Peyer's patch (tissue), 4 donors: Measurements from ENCODE around the gene ZKSCAN5. TPM values are rescaled to one million over a fixed set of nuclear protein-coding genes. Genes with fewer than 3 reads are reported as not detected.

Experiments
- DNase-seq, 3 donors: peaks; one replicate each; pipeline ENCODE4 v3.0.0-alpha.2; 2017 to 2019
- H3K27ac ChIP-seq, 4 donors: fragments of 200-600 bp; sonication (generic); one replicate each; pipeline ENCODE4 v1.5.1; 2016 to 2019
- H3K27me3 ChIP-seq, 2 donors: fragments of 200-600 bp; sonication (generic); one replicate each; pipeline ENCODE4 v1.5.1; 2019
- H3K36me3 ChIP-seq, 3 donors: fragments of 200-600 bp; sonication (generic); one replicate each; pipeline ENCODE4 v1.5.1; 2016 to 2019
- H3K4me1 ChIP-seq, 4 donors: fragments of 200-600 bp; sonication (generic); one replicate each; pipeline ENCODE4 v1.5.1; 2016 to 2019
- H3K4me3 ChIP-seq, 4 donors: fragments of 200-600 bp; sonication (generic); 1 replicate in 3 of 4; 2 replicates in 1 of 4; pipeline ENCODE4 v1.5.1; 2016 to 2019; ENCODE audit warnings: mild to moderate bottlenecking in 1 of 4
- H3K9me3 ChIP-seq, 4 donors: fragments of 200-600 bp; sonication (generic); one replicate each; pipeline ENCODE4 v1.5.1; 2016 to 2019; ENCODE audit warnings: mild to moderate bottlenecking in 1 of 4
- POLR2A ChIP-seq, 2 donors: fragments of 450-650 bp; IDR thresholded peaks; one replicate each; pipeline ENCODE4 v1.5.1; 2017; ENCODE audit warnings: antibody characterized with exemption in 2 of 2, mild to moderate bottlenecking in 2 of 2, moderate library complexity in 2 of 2
- total RNA-seq, 4 donors: library from RNA; depleted of rRNA; stranded (reverse); fragments of >200 nt; gene quantifications; one replicate each; pipeline ENCODE4 v1.1.0, GENCODE V29; 2016
- TF ChIP-seq, protein P1 (sequence below), 6 experiments: fragments of 450-650 bp in 4 of 6; fragments of 200-600 bp in 2 of 6; sonication (generic) in 1 of 6; IDR thresholded peaks; one replicate each; pipeline ENCODE4 v1.5.1; 2017 to 2019; ENCODE audit warnings: antibody characterized with exemption in 6 of 6, mild to moderate bottlenecking in 3 of 6, moderate library complexity in 1 of 6

ZKSCAN5 gene
- total RNA-seq, 4 donors from 2014 or later = 7.2 to 20.6 (median 11.7) TPM

DNA sequence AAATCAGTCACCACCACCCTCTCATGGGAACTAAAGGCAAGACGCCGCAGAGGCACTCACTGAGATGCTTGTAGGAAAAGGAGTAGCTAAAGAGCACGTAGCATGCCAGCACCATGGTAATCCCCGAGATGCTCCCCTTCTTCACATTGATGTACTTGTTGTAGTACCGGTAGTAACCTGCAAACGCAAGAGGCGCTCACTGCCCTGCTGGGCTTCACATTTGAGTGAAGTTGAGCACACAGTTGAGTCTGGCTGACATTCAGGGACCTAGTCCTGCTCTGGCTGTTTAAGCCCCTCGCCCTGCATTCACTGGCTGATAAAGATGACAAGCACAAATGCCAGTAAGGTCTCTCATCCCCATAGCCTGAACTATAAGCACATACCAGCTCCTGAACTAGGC lies 45.4 kb upstream of the ZKSCAN5 start:
- no peak overlapping the region for H3K27ac ChIP-seq
- TF ChIP-seq POLR2A (IDR thresholded peaks at IDR 0.05) = no peak
- TF ChIP-seq, protein P1, sequence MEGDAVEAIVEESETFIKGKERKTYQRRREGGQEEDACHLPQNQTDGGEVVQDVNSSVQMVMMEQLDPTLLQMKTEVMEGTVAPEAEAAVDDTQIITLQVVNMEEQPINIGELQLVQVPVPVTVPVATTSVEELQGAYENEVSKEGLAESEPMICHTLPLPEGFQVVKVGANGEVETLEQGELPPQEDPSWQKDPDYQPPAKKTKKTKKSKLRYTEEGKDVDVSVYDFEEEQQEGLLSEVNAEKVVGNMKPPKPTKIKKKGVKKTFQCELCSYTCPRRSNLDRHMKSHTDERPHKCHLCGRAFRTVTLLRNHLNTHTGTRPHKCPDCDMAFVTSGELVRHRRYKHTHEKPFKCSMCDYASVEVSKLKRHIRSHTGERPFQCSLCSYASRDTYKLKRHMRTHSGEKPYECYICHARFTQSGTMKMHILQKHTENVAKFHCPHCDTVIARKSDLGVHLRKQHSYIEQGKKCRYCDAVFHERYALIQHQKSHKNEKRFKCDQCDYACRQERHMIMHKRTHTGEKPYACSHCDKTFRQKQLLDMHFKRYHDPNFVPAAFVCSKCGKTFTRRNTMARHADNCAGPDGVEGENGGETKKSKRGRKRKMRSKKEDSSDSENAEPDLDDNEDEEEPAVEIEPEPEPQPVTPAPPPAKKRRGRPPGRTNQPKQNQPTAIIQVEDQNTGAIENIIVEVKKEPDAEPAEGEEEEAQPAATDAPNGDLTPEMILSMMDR (IDR thresholded peaks at IDR 0.05) = peak in 3 of 6 experiments; percentile 9 to 39 (median 31)
- no peaks in the 10 kb centered on the region for H3K27me3 ChIP-seq
- H3K4me3 ChIP-seq = no peak overlapping the region
- peaks cover 0 to 15% (median 0%) of the 10 kb centered on the region in 4 donors for H3K4me1 ChIP-seq
- no peaks in the 10 kb centered on the region for H3K9me3 ChIP-seq
- H3K36me3 ChIP-seq = peaks cover 0 to 70% (median 0%) of the 10 kb centered on the region in 3 donors
- no peak for DNase-seq

DNA sequence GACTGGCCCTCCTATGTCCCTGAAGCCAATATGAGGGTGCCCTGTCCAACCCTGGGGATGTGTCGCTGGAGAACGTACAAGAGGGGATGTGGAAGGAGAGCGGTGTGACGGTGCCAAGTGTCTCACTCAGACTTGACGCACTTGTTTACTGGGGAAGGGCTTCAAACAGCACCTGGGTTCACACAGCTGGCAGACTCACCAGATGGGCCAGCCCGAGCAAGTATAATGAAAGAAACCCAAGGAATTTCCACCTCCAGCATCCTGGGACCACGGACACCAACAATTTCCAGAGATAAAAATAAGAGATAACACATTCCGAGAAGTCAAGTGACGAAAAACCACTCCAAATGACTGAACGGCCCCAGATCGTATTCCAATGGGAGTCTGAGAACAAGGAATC lies 43.8 kb upstream of the ZKSCAN5 start:
- peaks cover 0 to 65% (median 0%) of the 10 kb centered on the region in 3 donors for H3K36me3 ChIP-seq

DNA sequence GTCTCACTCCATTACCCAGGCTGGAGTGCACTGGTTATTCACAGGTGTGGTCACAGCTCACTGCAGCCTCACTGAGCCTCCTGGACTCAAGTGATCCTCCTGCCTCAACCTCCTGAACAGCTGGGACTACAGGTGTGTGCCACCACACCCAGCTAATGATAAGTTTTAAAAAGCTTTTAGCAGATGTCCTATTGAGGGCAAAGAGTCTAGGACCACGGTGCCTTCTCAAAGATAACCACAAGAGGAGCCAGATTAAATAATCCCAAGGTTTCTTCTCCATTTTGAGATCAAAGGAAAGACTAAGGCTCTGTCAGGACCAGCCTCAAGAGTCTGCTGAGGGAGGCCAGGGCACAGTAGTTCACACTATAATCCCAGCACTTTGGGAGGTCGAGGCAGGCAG lies 43.2 kb upstream of the ZKSCAN5 start:
- peaks cover 0 to 59% (median 0%) of the 10 kb centered on the region in 3 donors for H3K36me3 ChIP-seq

More for the DNA sequence above, 43.8 kb upstream of the ZKSCAN5 start:
- no peak overlapping the region for H3K4me3 ChIP-seq
- TF ChIP-seq, protein P1 (IDR thresholded peaks at IDR 0.05) = no peak
- TF ChIP-seq POLR2A (IDR thresholded peaks at IDR 0.05) = no peak
- DNase-seq = no peak
- no peak overlapping the region for H3K27ac ChIP-seq
- no peaks in the 10 kb centered on the region for H3K27me3 ChIP-seq
- no peaks in the 10 kb centered on the region for H3K9me3 ChIP-seq
- peaks cover 0 to 27% (median 4%) of the 10 kb centered on the region in 4 donors for H3K4me1 ChIP-seq

DNA sequence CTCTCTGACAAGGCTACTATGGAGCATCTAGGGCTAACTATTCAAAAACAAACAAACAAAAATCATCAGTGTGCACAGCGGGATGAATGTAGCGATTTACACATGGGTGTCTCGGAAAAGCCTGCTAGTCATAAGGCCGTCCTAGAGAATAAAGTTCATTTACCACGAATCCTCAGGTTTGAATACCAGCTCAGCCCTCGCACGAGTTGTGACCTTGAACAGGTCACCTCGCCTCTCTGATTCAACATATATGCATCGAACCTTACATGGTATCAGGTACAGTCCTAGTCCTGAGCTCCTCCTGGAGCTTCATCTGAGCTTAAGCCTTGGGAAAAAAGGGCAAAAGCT lies 39.1 kb upstream of the ZKSCAN5 start:
- no peak for DNase-seq
- Histone ChIP-seq H3K4me3 (peak overlapping the region; percentile 80 to 96 (median 88)), H3K27me3 (no peaks in the 10 kb centered on the region), H3K36me3 (peaks cover 0 to 20% (median 0%) of the 10 kb centered on the region in 3 donors), H3K27ac (peak overlapping the region; percentile 81 to 89 (median 88)), H3K4me1 (peaks cover 0 to 27% (median 4%) of the 10 kb centered on the region in 4 donors), H3K9me3 (no peaks in the 10 kb centered on the region)
- TF ChIP-seq POLR2A (IDR thresholded peaks at IDR 0.05) = no peak
- TF ChIP-seq, protein P1 (IDR thresholded peaks at IDR 0.05) = no peak

More for the DNA sequence above, 43.2 kb upstream of the ZKSCAN5 start:
- Histone ChIP-seq H3K27ac (no peak overlapping the region), H3K9me3 (no peaks in the 10 kb centered on the region), H3K4me1 (peaks cover 0 to 27% (median 4%) of the 10 kb centered on the region in 4 donors), H3K27me3 (no peaks in the 10 kb centered on the region), H3K4me3 (no peak overlapping the region)
- TF ChIP-seq, protein P1 (IDR thresholded peaks at IDR 0.05) = no peak
- TF ChIP-seq POLR2A (IDR thresholded peaks at IDR 0.05) = no peak
- no peak for DNase-seq

DNA sequence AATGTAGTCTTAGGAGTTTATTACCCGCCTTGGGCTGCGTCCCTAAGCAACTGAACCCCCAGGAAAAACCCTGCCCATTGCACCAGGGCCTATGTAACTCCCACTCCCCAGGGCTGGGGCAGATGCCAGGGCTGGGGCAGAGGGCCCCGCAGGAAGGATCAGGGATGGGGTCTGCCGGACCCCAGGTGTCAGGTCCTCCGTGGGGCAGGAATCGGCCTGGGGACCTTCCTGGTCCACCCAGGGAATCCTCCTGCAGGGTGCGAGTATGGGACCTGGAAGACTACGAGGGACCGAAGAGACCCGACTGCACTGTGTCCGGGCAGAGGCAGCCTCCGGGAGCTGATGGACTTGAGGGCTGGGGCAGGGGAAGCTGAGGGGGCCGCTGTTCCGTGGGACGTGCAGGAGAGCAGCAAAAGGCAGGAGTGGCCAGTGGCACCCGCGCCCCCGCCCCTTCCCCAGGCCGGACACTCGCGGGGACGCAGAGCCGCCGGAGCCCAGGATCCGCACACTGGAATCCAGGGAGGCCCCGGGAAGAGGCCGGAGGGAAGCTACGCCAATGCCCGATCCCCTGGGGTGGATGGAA lies 36.0 kb upstream of the ZKSCAN5 start:
- TF ChIP-seq, protein P1 (IDR thresholded peaks at IDR 0.05) = no peak
- TF ChIP-seq POLR2A (IDR thresholded peaks at IDR 0.05) = no peak
- no peak for DNase-seq
- peaks cover 0 to 20% (median 6%) of the 10 kb centered on the region in 4 donors for H3K4me1 ChIP-seq
- H3K27ac ChIP-seq = no peak overlapping the region
- no peaks in the 10 kb centered on the region for H3K27me3 ChIP-seq
- H3K9me3 ChIP-seq = no peaks in the 10 kb centered on the region
- H3K36me3 ChIP-seq = peaks cover 0 to 9% (median 0%) of the 10 kb centered on the region in 3 donors
- no peak overlapping the region for H3K4me3 ChIP-seq
